MCF 10A (cell line): Measurements from ENCODE around the gene ACAD11. TPM values are rescaled to one million over a fixed set of nuclear protein-coding genes. Genes with fewer than 3 reads are reported as not detected.

ENCODE experiments used
- Bru-seq: library from RNA; stranded (reverse); fragments of 400-500 nt; gene quantifications from one replicate; lab custom pipeline; 2021; lab: Mats Ljungman, UMichigan
- BruChase-seq, 2 experiments: library from RNA; stranded (reverse); fragments of 400-500 nt; gene quantifications; one replicate each; lab custom pipeline; 2021; lab: Mats Ljungman, UMichigan
- BruUV-seq: library from RNA; stranded (reverse); fragments of 400-500 nt; replicated peaks from 2 replicates; lab custom pipeline; 2021; lab: Mats Ljungman, UMichigan
- CTCF ChIA-PET: fragments of 300-600 bp; sonication (Branson Sonifier 250); formaldehyde crosslinking; extraction: SDS; loops from one replicate; lab custom pipeline; 2021; ENCODE audit warnings: antibody characterized with exemption, inconsistent platforms; lab: Yijun Ruan, JAX
- POLR2A ChIA-PET: fragments of 300-600, 350-650 bp; sonication (Branson Sonifier 250); formaldehyde crosslinking; extraction: SDS; loops from one replicate; lab custom pipeline; 2020; ENCODE audit warnings: antibody characterized with exemption, inconsistent platforms; lab: Yijun Ruan, JAX
- DNase-seq: peaks from one replicate; pipeline ENCODE4 v3.0.0-alpha.2; 2018; ENCODE audit not compliant: unreplicated experiment
- H3K27ac Mint-ChIP-seq: one replicate; pipeline ENCODE4 v1.8.0; 2022; ENCODE audit warnings: mild to moderate bottlenecking, low read depth, mixed read lengths; ENCODE audit not compliant: unreplicated experiment
- H3K27me3 Mint-ChIP-seq: one replicate; pipeline ENCODE4 v1.8.0; 2022; ENCODE audit warnings: mixed read lengths; ENCODE audit not compliant: insufficient read depth, unreplicated experiment
- H3K36me3 Mint-ChIP-seq: one replicate; pipeline ENCODE4 v1.8.0; 2022; ENCODE audit warnings: mild to moderate bottlenecking, moderate library complexity, mixed read lengths; ENCODE audit not compliant: insufficient read depth, unreplicated experiment
- H3K4me1 Mint-ChIP-seq: one replicate; pipeline ENCODE4 v1.8.0; 2022; ENCODE audit warnings: mixed read lengths; ENCODE audit not compliant: insufficient read depth, unreplicated experiment
- H3K4me3 Mint-ChIP-seq: one replicate; pipeline ENCODE4 v1.8.0; 2022; ENCODE audit warnings: mild to moderate bottlenecking, moderate library complexity, mixed read lengths; ENCODE audit not compliant: unreplicated experiment
- H3K9me3 Mint-ChIP-seq: one replicate; pipeline ENCODE4 v1.8.0; 2022; ENCODE audit warnings: mixed read lengths; ENCODE audit not compliant: unreplicated experiment
- intact Hi-C: fragments of 100-400 bp; cut with micrococcal nuclease; formaldehyde crosslinking; loops from 2 replicates; pipeline ENCODE4 v1.14.1; 2022
- long read RNA-seq: library from polyadenylated mRNA; stranded (forward); transcript quantifications from one replicate; pipeline ENCODE4 v2.0.0, GENCODE V29; 2022
- total RNA-seq: library from RNA; stranded (reverse); gene quantifications from 2 replicates; pipeline ENCODE4 v1.2.3, GENCODE V29; 2022
- TF ChIP-seq, protein P1 (sequence below): fragments of 200-600 bp; IDR thresholded peaks from one replicate; pipeline ENCODE4 v1.8.0; 2022; ENCODE audit warnings: antibody characterized with exemption, mild to moderate bottlenecking; ENCODE audit not compliant: unreplicated experiment

ACAD11 gene
- total RNA-seq (30.9 and 31.9 TPM in 2 replicates), Bru-seq, nascent RNA (percentile 89 among the genes with signal in this experiment), BruChase-seq, experiment 1, labeled RNA remaining after a 6-hour chase (percentile 97 among the genes with signal in this experiment), BruChase-seq, experiment 2, labeled RNA remaining after a 2-hour chase (percentile 96 among the genes with signal in this experiment)
- long read RNA-seq, full-length matches to known transcripts, result 46 of 63 reads
- long read RNA-seq, partial matches to known transcripts, result 1 of 63 reads
- long read RNA-seq, other reads (novel, unspliced or antisense), result 16 of 63 reads

DNA sequence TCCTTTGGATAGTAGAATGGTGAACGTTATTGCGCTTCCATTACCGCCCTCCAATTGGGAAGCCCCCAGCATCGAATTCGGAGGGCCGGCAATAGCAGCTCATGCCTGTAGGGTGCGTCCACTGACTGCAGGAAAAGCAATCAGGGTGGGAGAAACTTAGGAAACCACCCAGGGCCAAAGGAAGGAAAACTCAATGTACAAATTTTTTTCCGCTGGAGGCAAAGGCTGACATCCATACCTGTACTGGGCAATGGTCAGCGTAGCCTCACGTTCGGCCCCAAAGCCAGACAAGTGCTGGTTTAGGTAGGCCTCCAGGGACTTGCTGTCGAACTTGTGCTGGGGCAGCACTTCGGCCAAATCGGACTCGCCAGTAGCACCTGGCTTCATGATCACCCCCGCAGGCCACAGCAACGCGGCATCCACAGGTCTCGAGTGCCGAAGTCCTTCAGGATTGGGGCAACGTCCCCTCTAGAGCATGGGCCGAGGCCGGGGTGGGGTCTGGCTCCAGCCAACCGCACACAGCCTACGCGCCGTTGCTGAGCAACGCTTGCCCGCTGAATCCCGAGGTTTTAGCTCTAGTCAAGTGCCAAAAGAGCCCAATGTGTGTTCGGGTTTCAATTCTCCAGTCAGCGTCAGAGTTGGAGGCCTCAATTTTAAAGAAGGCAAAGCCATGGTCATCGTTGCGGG lies at the start of gene ACAD11:
Gene ACAD11 (minus strand): TSS at position 445 of the 687 bp plus-strand sequence. CDS start 58 bp downstream, at position 387.
- peaks cover 26% of the 10 kb centered on the region for H3K4me1 Mint-ChIP-seq
- CTCF ChIA-PET, result interaction anchor here (0.6 to 2.3 kb wide), 9 partner anchors 10 to 903 kb away, joined by 3 to 17 read pairs (median 3); no protein-coding TSS in a partner anchor
- H3K9me3 Mint-ChIP-seq, result no peaks in the 10 kb centered on the region
- no peaks in the 10 kb centered on the region for H3K27me3 Mint-ChIP-seq
- POLR2A ChIA-PET, result interaction anchor here (0.6 to 2.6 kb wide), 20 partner anchors 11 to 1663 kb away, joined by 3 to 16 read pairs (median 3); partner anchors contain the start of gene DNAJC13
- intact Hi-C loops, result loop anchor here (1.0 kb wide), 1 partner anchor 123 kb away; no protein-coding TSS in a partner anchor
- DNase-seq, result peak; percentile 72
- TF ChIP-seq, protein P1, sequence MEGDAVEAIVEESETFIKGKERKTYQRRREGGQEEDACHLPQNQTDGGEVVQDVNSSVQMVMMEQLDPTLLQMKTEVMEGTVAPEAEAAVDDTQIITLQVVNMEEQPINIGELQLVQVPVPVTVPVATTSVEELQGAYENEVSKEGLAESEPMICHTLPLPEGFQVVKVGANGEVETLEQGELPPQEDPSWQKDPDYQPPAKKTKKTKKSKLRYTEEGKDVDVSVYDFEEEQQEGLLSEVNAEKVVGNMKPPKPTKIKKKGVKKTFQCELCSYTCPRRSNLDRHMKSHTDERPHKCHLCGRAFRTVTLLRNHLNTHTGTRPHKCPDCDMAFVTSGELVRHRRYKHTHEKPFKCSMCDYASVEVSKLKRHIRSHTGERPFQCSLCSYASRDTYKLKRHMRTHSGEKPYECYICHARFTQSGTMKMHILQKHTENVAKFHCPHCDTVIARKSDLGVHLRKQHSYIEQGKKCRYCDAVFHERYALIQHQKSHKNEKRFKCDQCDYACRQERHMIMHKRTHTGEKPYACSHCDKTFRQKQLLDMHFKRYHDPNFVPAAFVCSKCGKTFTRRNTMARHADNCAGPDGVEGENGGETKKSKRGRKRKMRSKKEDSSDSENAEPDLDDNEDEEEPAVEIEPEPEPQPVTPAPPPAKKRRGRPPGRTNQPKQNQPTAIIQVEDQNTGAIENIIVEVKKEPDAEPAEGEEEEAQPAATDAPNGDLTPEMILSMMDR, result peak; percentile 45
- H3K36me3 Mint-ChIP-seq, result peaks cover 12% of the 10 kb centered on the region
- peak within 1 kb of the TSS; percentile 99 for H3K27ac Mint-ChIP-seq
- TSS peak; percentile 59 for BruUV-seq
- peak within 1 kb of the TSS; percentile 89 for H3K4me3 Mint-ChIP-seq

GRCh38 chr3:132703733-132704132 lies 44.1 kb upstream of the ACAD11 start:
- TF ChIP-seq, protein P1, result no peak
- H3K27ac Mint-ChIP-seq, result no peak overlapping the region
- H3K36me3 Mint-ChIP-seq, result peaks cover 71% of the 10 kb centered on the region
- H3K4me1 Mint-ChIP-seq, result no peaks in the 10 kb centered on the region
- no peaks in the 10 kb centered on the region for H3K27me3 Mint-ChIP-seq
- ChIA-PET CTCF (interaction anchor here (0.6 kb wide), 1 partner anchor 843 kb away, joined by 3 read pairs; no protein-coding TSS in a partner anchor), POLR2A (no interaction called here)
- H3K4me3 Mint-ChIP-seq, result no peak overlapping the region
- H3K9me3 Mint-ChIP-seq, result no peaks in the 10 kb centered on the region
- intact Hi-C loops, result no loop called here
- no TSS peak for BruUV-seq
- DNase-seq, result no peak

DNA sequence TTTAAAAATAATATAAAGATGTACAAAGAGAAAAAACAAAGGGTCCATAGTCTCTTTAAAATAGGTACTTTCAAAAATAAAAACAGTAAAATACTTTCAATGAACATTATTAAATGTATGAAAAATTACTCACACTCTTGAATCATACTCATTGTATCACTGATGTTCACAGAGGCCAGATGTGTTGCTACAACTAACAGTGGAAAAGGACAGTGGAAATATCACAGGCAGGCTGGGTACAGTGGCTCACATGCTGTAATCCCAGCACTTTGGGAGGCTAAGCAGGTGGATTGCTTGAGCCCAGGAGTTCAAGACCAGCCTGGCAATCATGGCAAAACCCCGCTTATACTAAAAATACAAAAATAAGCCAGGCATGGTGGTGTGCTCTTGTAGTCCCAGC lies 35.8 kb upstream of the ACAD11 start:
- intact Hi-C loops, result no loop called here
- TF ChIP-seq, protein P1, result no peak
- no peak overlapping the region for H3K27ac Mint-ChIP-seq
- H3K4me1 Mint-ChIP-seq, result no peaks in the 10 kb centered on the region
- CTCF ChIA-PET, result no interaction called here
- POLR2A ChIA-PET, result interaction anchor here (0.7 kb wide), 1 partner anchor 14 kb away, joined by 4 read pairs; no protein-coding TSS in a partner anchor
- no peaks in the 10 kb centered on the region for H3K27me3 Mint-ChIP-seq
- H3K36me3 Mint-ChIP-seq, result peaks cover 82% of the 10 kb centered on the region
- no TSS peak for BruUV-seq
- no peak for DNase-seq
- no peaks in the 10 kb centered on the region for H3K9me3 Mint-ChIP-seq
- no peak overlapping the region for H3K4me3 Mint-ChIP-seq

GRCh38 chr3:132694991-132695390 lies 35.4 kb upstream of the ACAD11 start:
- intact Hi-C loops, result no loop called here
- TF ChIP-seq, protein P1, result no peak
- H3K4me1 Mint-ChIP-seq, result no peaks in the 10 kb centered on the region
- CTCF ChIA-PET, result no interaction called here
- H3K27ac Mint-ChIP-seq, result no peak overlapping the region
- peaks cover 82% of the 10 kb centered on the region for H3K36me3 Mint-ChIP-seq
- BruUV-seq, result no TSS peak
- no peaks in the 10 kb centered on the region for H3K9me3 Mint-ChIP-seq
- POLR2A ChIA-PET, result no interaction called here
- H3K27me3 Mint-ChIP-seq, result no peaks in the 10 kb centered on the region
- no peak overlapping the region for H3K4me3 Mint-ChIP-seq
- no peak for DNase-seq
